ENCODE data around the gene SCAMP4. TPM values are rescaled to one million over a fixed set of nuclear protein-coding genes. Genes with fewer than 3 reads are reported as not detected.

The SCAMP4 gene
- total RNA-seq, 1 donor from 2014 or later, result 65.0 TPM

- peaks cover 90% of the 10 kb centered on the region for H3K4me1 ChIP-seq
- DNase-seq, result no peak
- TF ChIP-seq CTCF (IDR thresholded peaks at IDR 0.05), result no peak
Observed at GRCh38 chr19:1858412-1859081, 46.7 kb upstream of the SCAMP4 start.

GRCh38 chr19:1859331-1859781 is 45.8 kb upstream of the SCAMP4 start:
- peak overlapping the region; percentile 24 for H3K27ac ChIP-seq
- intact Hi-C loops (cut with DNase I), result no loop called here
- peaks cover 82% of the 10 kb centered on the region for H3K4me1 ChIP-seq

More at GRCh38 chr19:1858412-1859081, 46.7 kb upstream of the SCAMP4 start:
- H3K27ac ChIP-seq, result peak overlapping the region; percentile 94
- no peak overlapping the region for H3K4me3 ChIP-seq
- H3K9me3 ChIP-seq, result no peaks in the 10 kb centered on the region
- H3K27me3 ChIP-seq (ENCODE audit: low read depth), result no peaks in the 10 kb centered on the region
- intact Hi-C loops (cut with DNase I), result no loop called here
- ATAC-seq, result no peak
- H3K36me3 ChIP-seq, result no peaks in the 10 kb centered on the region

GRCh38 chr19:1860042-1860775 is 45.0 kb upstream of the SCAMP4 start:
- H3K36me3 ChIP-seq, result no peaks in the 10 kb centered on the region
- ATAC-seq (no peak), DNase-seq (no peak)
- H3K9me3 ChIP-seq, result no peaks in the 10 kb centered on the region
- H3K27ac ChIP-seq, result peak overlapping the region; percentile 24
- H3K4me3 ChIP-seq, result peak overlapping the region; percentile 3
- H3K4me1 ChIP-seq, result peaks cover 80% of the 10 kb centered on the region
- intact Hi-C loops (cut with DNase I), result no loop called here
- no peaks in the 10 kb centered on the region for H3K27me3 ChIP-seq (ENCODE audit: low read depth)
- no peak for TF ChIP-seq CTCF (IDR thresholded peaks at IDR 0.05)

More at GRCh38 chr19:1859331-1859781, 45.8 kb upstream of the SCAMP4 start:
- DNase-seq (no peak), ATAC-seq (no peak)
- TF ChIP-seq CTCF (IDR thresholded peaks at IDR 0.05), result no peak
- Histone ChIP-seq H3K27me3 (ENCODE audit: low read depth) (no peaks in the 10 kb centered on the region), H3K36me3 (no peaks in the 10 kb centered on the region), H3K4me3 (no peak overlapping the region), H3K9me3 (no peaks in the 10 kb centered on the region)

- Histone ChIP-seq H3K4me3 (peak overlapping the region; percentile 72), H3K9me3 (no peaks in the 10 kb centered on the region), H3K27me3 (ENCODE audit: low read depth) (no peaks in the 10 kb centered on the region), H3K36me3 (no peaks in the 10 kb centered on the region), H3K27ac (no peak overlapping the region), H3K4me1 (peaks cover 73% of the 10 kb centered on the region)
- no peak for DNase-seq
- intact Hi-C loops (cut with DNase I), result no loop called here
- TF ChIP-seq CTCF (IDR thresholded peaks at IDR 0.05), result no peak
- no peak for ATAC-seq
Observed at GRCh38 chr19:1860821-1861598, 44.2 kb upstream of the SCAMP4 start.

GRCh38 chr19:1861599-1862031 is 43.6 kb upstream of the SCAMP4 start:
- intact Hi-C loops (cut with DNase I), result no loop called here
- Histone ChIP-seq H3K4me3 (peak overlapping the region; percentile 72), H3K36me3 (no peaks in the 10 kb centered on the region), H3K4me1 (peaks cover 66% of the 10 kb centered on the region), H3K27me3 (ENCODE audit: low read depth) (no peaks in the 10 kb centered on the region), H3K27ac (no peak overlapping the region), H3K9me3 (no peaks in the 10 kb centered on the region)
- DNase-seq, result no peak
- no peak for TF ChIP-seq CTCF (IDR thresholded peaks at IDR 0.05)
- ATAC-seq, result no peak
